Erythroblast (primary cell): ENCODE results near the gene NRN1.
"Not testable (repeated sequence)": the region's sequence is repeated elsewhere in the genome, so short reads cannot be mapped to it uniquely, and the experiment has no call there.

ENCODE experiments used
- DNase-seq, 2 experiments: peaks; one replicate each; lab custom pipeline; 2025; lab: John Stamatoyannopoulos, UW
- GATA1 ChIP-seq: IDR thresholded peaks from 2 replicates; pipeline ENCODE4 v1.6.1; 2011; ENCODE audit warnings: low read depth, mild to moderate bottlenecking, control low read depth, low read length, moderate library complexity
- POLR2A ChIP-seq: IDR thresholded peaks from 2 replicates; pipeline ENCODE4 v1.6.1; 2011; ENCODE audit warnings: mild to moderate bottlenecking, low read length

The NRN1 gene

DNA sequence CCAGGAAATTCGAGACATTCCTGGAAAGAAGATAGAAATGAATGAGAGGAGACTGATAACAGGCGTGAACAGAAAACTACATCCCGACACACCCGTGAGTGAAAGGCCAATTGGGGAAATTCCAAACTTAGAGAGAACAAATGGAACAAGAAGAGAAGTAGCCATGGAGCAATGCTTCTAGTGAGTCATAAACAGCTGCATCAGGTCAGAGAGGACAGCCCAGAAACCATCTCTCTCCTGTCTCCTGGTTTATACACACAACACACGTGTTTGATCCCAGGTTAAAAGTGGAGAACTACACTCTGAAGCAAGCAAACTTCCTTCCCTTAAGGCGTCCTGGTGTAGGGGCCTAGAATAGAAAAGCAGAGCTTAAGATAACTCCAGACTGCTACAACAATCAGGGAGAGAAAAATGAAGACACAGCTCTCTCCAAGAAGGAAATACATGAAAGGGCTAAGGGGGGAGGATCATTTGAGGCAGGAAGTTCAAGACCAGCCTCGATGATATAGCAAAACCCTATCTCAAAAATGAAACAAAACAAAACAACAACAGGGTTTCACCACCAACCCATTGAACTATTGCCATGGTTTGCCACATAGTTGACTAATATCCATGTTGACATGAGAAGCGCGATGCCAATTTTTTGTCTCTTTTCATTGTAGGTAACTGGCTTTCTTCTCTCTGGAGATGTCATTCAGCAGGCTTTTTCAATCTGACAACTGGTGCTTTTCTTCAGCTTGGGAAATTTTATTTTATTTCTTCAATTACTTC lies 26.9 kb downstream of the NRN1 start:
- TF ChIP-seq POLR2A = no peak
- no peak for TF ChIP-seq GATA1
- no peak for DNase-seq

DNA sequence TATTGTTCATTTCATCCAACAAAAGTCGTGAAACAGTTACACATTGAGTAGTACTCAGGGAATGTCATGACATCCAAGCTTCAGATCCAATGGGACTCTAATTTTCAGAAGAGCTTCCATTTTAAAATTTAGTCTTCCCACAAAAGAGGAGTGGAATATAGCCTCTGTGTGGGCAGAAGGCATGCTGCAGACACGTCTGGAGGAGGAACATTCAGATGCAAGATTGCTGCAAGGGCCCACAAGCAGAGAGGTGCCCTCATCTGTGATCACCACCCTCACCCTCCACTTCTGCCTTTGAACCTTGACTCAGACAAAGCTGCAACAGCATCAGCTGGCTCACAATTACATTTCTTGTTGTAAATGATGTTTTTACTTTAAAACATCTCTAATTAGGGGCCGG lies 29.9 kb downstream of the NRN1 start:
- no peak for DNase-seq
- TF ChIP-seq GATA1 (no peak), POLR2A (no peak)

DNA sequence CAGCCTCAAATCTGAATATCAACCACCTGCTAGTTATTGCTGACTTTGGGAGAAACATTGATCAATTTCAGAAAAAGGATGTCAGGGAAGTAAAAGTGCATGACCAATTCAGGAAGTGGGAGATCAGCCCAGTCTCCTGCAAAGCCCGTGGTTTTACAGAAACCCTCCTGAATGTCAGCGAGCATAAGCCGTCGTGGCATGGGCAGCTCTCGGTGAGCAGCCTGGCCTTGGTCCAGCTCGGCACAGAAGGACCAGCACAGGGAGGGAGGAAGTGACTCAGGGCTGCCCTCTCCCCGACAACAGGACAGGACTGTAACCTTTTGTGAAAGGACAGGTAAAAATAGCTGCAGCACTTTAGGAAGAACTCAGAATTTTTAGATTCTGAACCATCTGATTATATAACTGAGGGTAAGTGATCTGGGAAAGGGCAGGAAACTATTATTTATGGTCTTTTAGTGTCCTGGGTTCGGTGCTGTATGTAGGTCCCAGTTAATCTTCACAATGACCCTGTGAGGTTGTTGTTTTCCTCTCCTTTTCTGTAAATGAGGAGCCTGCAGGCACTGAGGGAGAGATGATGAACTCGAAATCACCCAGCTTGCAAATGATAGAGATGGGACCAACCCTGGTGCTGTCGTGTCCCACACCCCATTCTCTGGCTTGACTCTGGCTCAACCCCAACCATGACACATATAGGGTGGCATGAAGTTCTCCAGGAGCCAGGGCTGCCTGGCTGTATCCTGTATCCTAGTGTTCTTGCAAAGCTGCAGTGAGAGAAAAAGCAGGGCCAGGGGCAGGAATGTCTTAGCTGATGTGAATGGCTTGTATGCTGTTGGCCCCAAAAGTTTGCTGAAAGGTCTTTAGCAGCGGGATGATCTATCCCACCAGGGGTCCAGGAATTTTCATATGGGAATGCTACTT lies 37.6 kb downstream of the NRN1 start:
- no peak for DNase-seq
- TF ChIP-seq POLR2A (no peak), GATA1 (no peak)

DNA sequence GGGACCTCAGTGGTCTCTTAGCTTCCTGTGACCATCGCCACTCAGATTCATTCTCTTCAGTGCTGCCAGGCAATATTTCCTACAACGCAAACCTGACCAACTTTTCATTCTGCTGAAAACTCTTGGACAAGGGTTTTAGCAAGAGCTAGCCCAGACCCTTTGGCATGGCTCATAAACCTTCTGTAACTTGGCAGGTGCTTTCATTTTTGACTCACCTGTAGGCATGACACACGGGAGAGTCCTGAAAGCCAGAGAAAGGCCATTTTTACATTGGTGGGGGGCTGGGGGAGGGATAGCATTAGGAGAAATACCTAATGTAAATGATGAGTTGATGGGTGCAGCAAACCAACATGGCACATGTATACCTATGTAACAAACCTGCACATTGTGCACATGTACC lies 38.7 kb downstream of the NRN1 start:
- not testable (repeated sequence) for DNase-seq

DNA sequence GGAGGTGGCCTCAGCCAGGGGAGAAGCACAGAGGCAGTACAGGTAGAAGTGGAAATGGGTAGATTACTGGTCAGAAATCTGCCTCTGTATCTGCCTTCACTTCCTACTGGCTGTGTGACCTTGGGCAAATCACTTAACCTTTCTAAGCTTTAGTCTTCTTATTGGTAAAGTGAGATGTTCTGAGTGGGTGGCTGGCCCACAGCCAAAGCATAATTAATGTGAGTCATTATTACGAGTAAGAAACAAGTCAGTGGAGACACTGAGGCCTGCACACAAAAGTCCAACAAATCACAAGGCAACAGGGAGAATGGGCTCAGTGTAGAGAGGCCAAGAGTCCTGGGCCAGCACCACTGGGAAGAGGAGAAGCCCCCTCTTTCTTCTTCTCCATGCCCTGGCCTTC lies 39.1 kb downstream of the NRN1 start:
- no peak for DNase-seq
- TF ChIP-seq POLR2A = no peak
- TF ChIP-seq GATA1 = no peak

DNA sequence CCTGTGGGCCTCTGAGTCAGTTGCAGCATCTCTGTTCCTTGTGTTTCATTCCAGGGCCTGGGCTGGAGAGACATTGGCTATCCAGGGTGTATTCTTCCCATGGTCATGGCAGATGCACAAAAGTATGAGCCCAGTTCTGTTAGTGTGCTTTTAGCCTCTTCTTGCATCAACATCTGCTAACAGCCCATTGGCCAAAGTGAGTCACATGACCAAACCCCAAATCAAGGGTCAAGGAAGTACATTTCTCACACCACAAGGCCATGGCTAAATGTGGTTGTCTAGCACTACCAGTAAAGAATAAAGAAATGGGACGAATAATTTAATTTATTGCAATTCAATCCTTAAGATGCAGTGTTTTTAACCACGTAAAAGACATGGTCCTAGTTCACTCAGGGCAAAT lies 43.9 kb downstream of the NRN1 start:
- no peak for TF ChIP-seq GATA1
- TF ChIP-seq POLR2A = no peak
- no peak for DNase-seq

DNA sequence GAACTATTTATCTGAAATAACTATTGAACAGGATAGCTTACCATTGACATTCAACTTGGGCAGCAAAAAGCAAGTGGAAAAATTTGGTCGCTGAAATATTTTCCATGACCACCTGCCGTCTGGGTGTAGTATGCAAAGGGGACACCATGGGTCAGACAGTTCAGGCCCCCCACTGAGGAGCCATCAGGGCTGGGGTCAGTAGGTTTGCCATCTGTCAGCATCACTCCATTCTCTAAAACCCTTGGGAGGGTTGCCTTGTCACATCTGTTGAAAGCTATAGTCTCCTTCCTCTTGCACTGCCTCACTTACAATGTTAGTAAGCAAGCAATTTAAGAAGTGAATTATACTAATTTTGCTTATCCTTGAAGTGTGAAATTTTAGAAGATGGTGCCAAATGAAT lies 44.9 kb downstream of the NRN1 start:
- DNase-seq = no peak
- TF ChIP-seq POLR2A (no peak), GATA1 (no peak)

DNA sequence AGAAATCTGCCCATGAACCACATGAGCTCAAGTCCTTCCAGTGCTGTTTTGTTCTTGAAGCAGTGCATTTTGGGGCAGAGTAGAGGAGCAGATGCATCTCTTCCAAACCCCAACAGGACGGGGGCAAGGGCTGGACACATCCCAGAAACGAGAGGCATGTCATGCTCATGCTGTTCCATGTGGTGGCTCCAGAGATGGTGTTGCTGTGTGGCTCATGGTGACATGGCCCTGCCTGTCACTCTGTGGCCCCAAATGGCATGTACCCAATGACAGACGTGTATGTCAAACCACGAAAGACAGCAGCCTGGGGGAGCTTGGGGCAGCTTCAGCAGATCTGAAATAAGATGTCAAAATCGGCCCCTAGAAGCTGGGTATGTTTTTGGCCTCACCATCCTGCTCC lies 46.3 kb downstream of the NRN1 start:
- no peak for TF ChIP-seq POLR2A
- TF ChIP-seq GATA1 = no peak

DNA sequence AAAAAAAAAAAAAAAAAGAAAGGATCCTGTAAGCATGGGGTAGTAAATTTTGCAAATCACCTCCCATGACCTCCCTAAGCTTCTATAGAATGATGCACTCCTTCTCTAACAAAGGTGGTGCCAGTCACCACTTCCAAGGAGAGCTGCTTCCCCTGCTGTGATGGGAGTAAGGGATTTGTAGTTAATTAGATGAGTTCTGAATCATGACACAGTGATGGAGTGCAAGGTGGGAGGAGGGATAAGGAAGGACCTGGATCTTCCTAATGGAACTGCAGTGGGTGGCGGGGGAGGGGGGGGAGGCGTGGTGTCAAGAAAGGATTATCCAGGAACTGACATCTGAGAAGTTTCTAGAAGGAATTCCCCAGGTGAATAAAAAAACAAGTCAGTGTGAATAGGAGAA lies 47.8 kb downstream of the NRN1 start:
- no peak for DNase-seq
- TF ChIP-seq GATA1 = no peak
- TF ChIP-seq POLR2A = no peak

More for the DNA sequence above, 46.3 kb downstream of the NRN1 start:
- DNase-seq = no peak

DNA sequence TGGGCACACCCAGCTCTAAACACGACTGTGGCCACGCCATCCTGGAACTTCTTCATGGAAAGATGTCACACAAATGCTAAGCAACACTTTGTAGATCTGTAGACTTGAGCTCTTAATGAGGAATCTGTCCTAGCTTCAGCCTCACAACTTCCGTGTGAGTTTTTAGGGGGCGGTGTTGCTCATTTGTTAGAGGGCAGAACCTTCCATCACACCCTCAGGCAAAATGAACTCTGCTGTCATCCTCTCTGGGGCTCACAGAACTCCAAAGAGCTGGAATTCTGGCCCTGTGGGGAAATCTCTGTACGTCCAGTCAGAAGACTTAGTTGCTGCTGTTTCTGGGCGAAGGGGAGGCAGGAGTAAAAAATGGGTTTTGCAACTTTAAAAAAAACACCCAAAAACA lies 49.8 kb downstream of the NRN1 start:
- no peak for DNase-seq
- TF ChIP-seq GATA1 (no peak), POLR2A (no peak)

DNA sequence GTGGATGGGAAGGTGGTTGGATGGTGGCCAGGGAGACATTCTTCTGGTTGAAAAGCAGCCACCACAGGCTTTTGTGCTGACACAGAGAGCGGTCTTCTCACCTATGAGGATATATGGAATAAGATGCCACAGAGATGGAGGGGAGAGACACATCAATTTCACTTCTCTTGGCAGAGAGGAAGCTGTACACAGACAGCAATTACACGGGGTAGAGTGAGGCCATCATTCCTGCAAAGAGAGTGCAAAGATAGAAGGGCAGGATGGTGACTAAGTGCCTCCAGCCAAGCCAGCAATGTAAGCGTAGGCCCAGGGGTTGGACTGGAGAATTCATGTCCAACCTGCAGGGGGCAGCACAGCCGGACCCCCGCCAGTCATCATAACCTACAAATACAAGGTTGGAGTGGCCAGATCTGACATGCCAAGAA lies 56.4 kb downstream of the NRN1 start:
- DNase-seq = peak; percentile 7 to 41

More for the DNA sequence above, 56.4 kb downstream of the NRN1 start:
- TF ChIP-seq POLR2A = no peak
- no peak for TF ChIP-seq GATA1
